ENCODE measurements around the gene COX20.

The COX20 gene

DNA sequence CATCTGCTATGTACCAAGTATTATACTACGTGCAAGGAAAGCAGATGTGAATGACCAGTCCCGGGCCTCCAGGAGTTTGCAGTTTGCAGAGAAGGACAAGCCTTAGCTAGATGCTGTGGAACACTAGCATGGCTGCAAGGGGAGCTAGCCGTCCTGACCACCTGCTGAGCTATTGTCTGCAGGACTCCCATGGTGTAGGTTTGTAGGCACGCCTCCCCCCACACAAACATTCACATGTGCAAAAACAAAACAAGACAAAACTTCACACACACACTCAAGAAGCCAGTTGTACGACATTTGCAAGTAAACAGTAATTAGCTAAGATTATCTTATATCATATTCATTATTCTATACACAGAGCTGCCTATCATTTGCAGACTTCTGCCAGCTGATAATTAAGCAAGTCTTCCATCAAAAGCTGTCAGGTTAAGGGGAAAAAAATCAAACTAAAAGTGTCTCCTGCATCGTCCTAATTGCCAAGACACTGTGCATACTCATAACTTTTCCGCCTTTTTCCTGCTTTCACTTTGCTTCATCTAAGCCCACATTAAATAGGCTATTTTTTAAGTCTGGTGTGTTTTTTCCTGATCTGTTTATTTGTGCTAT is 39.6 kb downstream of the COX20 start:
- no peak for DNase-seq (ENCODE audit: low spot score)

DNA sequence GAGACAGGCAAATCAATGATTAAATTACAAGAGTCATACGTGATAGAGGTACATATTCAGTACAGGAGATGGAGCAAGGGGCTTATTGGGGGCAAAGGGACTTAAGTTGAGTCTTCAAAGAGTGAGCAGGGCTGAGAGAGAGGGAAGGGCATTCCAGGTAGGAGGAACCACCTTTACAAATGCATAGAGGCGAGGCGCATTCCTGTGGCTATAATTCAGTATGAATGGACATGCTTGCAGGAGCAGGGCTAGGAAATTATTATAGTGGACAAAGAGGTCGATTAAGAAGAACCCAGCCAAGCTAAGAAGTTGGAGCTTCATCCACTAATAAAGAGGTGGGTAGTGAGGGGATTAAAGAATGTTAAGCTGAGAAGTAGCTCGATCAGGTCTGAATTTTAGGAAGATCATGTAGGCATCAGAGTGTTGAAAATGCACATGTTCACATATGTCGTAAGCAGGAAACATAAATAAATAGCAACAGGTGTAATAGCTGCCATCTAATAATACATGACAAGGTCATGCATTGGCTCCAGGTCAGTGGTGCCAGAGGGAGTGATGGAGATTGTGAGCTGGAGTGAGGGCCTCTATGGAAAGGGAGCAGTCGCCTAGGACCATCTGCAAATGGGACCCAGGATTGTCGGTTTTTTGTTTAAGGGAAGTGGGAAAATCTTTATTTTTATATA is 40.9 kb downstream of the COX20 start:
- no peak for DNase-seq (ENCODE audit: low spot score)

DNA sequence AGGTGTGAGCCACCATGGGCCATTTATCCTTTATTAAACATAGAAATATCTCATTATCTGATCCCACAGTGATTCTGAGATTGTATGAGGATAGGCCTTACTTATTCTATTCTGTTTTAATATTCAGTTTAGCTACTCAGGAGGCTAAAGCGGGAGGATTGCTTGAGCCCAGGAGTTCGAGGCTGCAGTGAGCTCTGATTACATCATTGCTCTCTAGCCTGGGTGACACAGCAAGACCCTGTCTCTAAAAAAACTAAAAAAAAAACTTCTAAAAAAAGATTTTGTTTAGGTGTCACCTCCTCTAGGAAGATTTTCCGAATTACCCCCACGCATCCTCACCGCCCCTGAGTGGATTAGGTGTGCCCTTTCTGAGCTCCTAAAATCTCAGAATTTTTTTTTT is 43.2 kb downstream of the COX20 start:
- no peak for DNase-seq (ENCODE audit: low spot score)

DNA sequence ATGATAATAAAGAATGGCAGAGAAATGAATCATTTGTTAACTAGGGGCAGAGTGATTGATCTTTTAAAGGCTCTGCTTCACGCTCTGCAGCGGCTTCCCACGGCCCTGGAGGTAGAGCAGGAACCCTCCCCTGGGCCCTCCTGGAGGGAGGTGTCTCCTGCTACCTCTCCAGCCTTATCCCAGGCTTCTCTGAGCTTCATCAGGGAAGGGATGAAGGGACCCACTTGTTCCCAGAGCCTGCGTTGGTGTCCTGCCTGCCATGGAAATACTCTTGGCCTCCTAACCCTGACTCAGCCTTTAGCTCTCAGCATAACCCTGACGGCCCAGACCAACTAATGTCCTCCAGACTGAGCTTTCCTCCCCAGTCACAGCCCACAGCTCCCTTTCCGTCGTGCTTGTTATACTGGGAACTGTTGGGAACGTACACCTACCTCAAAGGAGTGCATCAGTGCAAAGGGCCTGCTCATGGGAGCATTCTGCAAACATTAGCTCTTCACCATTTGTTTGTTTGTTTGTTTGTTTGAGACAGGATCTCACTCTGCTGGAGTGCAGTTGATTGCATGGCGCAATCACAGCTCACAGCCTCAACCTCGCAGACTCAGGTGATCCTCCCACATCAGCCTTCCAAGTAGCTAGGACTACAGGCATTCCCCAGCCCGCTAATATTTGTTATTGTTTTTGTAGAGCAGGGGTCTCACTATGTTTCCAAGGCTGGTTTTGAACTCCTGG is 46.3 kb downstream of the COX20 start:
- no peak for DNase-seq (ENCODE audit: low spot score)

DNA sequence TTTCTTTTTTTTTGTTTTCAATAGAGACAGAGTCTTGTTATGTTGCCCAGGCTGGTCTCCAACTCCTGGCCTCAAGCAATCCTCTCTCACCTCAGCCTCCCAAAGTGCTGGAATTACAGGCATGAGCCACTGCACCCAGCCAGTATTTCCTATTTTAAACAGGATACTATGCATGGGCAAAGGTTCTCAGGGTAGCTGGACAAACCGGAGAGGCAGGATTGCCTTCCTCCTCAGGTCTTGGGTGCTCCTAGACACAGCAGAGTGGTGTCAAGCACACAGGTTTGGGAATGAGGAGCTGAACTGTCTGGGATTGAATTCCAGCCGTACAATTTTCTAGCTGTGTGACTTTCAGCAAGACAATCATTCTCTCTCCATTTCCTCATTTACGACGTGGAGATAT is 51.8 kb downstream of the COX20 start:
- DNase-seq (ENCODE audit: low spot score), result no peak

DNA sequence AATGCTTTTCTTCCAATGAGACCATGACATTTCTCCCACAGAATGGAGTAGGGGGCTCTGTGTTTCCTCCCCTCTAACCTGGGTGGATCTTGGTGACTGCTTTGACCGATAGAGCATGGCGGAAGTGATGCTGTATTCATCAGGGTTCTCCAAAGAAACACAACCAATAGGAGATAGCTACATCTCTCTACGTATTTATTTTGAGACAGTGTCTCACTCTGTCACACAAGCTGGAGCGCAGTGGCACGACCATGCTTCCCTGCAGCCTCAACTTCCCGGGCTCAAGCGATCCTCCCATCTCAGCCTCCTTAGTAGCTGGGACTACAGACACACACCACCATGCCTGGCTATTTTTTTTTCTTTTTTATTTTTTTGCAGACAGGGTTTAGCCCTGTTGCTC is 58.4 kb downstream of the COX20 start:
- no peak for DNase-seq (ENCODE audit: low spot score)
